Testis (tissue), 2 donors: ENCODE data around the gene CBX2.

Experiments used
- POLR2A ChIP-seq: fragments of 450-650 bp; IDR thresholded peaks from one replicate; pipeline ENCODE4 v1.6.1; 2017; ENCODE audit warnings: antibody characterized with exemption, mild to moderate bottlenecking, moderate library complexity
- TF ChIP-seq, protein P1 (sequence below), 3 experiments: fragments of 450-650 bp in 2 of 3; fragments of 200-600 bp in 1 of 3; sonication (generic) in 1 of 3; IDR thresholded peaks; one replicate each; pipeline ENCODE4 v1.5.1; 2016 to 2019; ENCODE audit warnings: antibody characterized with exemption in 3 of 3, mild to moderate bottlenecking in 2 of 3, moderate library complexity in 1 of 3

GRCh38 chr17:79779084-79779529 is 1.2 kb downstream of the CBX2 start:
- TF ChIP-seq, protein P1, sequence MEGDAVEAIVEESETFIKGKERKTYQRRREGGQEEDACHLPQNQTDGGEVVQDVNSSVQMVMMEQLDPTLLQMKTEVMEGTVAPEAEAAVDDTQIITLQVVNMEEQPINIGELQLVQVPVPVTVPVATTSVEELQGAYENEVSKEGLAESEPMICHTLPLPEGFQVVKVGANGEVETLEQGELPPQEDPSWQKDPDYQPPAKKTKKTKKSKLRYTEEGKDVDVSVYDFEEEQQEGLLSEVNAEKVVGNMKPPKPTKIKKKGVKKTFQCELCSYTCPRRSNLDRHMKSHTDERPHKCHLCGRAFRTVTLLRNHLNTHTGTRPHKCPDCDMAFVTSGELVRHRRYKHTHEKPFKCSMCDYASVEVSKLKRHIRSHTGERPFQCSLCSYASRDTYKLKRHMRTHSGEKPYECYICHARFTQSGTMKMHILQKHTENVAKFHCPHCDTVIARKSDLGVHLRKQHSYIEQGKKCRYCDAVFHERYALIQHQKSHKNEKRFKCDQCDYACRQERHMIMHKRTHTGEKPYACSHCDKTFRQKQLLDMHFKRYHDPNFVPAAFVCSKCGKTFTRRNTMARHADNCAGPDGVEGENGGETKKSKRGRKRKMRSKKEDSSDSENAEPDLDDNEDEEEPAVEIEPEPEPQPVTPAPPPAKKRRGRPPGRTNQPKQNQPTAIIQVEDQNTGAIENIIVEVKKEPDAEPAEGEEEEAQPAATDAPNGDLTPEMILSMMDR (IDR thresholded peaks at IDR 0.05) = no peak
- no peak for TF ChIP-seq POLR2A
